ENCODE measurements around the gene HELZ2.

DNA sequence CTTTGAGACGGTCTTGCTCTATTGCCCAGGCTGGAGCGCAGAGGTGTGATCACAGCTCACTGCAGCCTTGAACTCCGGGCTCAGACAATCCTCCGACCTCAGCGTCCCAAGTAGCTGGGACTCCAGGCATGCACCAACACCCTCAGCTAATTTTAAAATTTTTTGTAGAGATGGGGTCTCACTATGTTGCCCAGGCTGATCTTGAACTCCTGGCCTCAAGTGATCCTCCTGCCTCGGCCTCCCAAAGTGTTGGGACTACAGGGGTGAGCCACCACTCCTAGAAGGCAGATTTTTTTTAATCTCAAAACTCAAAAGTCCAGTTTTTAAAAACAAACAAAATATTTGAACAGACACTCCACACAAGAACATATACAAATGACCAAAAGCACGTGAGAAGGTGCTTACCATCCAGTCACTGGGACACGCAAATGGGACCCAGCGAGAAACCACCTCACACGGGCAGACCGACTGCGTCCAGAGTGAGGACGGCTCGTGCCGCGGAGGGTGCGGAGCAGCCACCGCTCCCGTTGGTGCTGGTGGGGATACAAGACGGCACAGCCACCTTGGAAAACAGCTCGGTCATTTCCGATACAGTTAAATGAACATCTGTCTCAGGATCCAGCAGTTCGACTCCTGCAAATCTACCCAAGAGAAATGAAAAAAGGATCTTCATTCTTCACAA lies 8.5 kb upstream of the HELZ2 start:
- TF ChIP-seq, protein P1, sequence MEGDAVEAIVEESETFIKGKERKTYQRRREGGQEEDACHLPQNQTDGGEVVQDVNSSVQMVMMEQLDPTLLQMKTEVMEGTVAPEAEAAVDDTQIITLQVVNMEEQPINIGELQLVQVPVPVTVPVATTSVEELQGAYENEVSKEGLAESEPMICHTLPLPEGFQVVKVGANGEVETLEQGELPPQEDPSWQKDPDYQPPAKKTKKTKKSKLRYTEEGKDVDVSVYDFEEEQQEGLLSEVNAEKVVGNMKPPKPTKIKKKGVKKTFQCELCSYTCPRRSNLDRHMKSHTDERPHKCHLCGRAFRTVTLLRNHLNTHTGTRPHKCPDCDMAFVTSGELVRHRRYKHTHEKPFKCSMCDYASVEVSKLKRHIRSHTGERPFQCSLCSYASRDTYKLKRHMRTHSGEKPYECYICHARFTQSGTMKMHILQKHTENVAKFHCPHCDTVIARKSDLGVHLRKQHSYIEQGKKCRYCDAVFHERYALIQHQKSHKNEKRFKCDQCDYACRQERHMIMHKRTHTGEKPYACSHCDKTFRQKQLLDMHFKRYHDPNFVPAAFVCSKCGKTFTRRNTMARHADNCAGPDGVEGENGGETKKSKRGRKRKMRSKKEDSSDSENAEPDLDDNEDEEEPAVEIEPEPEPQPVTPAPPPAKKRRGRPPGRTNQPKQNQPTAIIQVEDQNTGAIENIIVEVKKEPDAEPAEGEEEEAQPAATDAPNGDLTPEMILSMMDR (IDR thresholded peaks at IDR 0.05): no peak
- TF ChIP-seq ZFX (IDR thresholded peaks at IDR 0.05; ENCODE audit: borderline replicate concordance): no peak
